ENCODE measurements around the gene TRAF7. TPM values are rescaled to one million over a fixed set of nuclear protein-coding genes. Genes with fewer than 3 reads are reported as not detected.

The TRAF7 gene
- total RNA-seq, 1 donor, result 56.1 TPM

GRCh38 chr16:2161911-2162310 is 6.3 kb downstream of the TRAF7 start:
- H3K4me2 ChIP-seq (ENCODE audit: insufficient read depth, low read length), result no peak overlapping the region
- peaks cover 7% of the 10 kb centered on the region for H3K36me3 ChIP-seq (ENCODE audit: insufficient read depth, low read length)
- no peaks in the 10 kb centered on the region for H3K9me3 ChIP-seq (ENCODE audit: low read depth, low read length)
- TF ChIP-seq CTCF (IDR thresholded peaks at IDR 0.05; ENCODE audit: extremely low read depth, low read depth, low read length), result no peak
- peaks cover 37% of the 10 kb centered on the region for H3K4me1 ChIP-seq (ENCODE audit: insufficient read depth, low read length)
- peaks cover 96% of the 10 kb centered on the region for H3K79me2 ChIP-seq (ENCODE audit: insufficient read depth, low read length)
- peak overlapping the region; percentile 53 for H3K27ac ChIP-seq (ENCODE audit: low read depth, low read length)
- H3K27me3 ChIP-seq (ENCODE audit: insufficient read depth, low read length), result no peaks in the 10 kb centered on the region
- no peak for DNase-seq (ENCODE audit: insufficient read length, low spot score, missing footprints)
- peaks cover 63% of the 10 kb centered on the region for H4K20me1 ChIP-seq (ENCODE audit: insufficient read depth, low read length)
- no peak overlapping the region for H3K4me3 ChIP-seq (ENCODE audit: insufficient read depth, low read length)
- no peak overlapping the region for H2AFZ ChIP-seq (ENCODE audit: low read length)

GRCh38 chr16:2162676-2163118 is 7.1 kb downstream of the TRAF7 start:
- Histone ChIP-seq H3K79me2 (ENCODE audit: insufficient read depth, low read length) (peaks cover 96% of the 10 kb centered on the region), H2AFZ (ENCODE audit: low read length) (no peak overlapping the region), H4K20me1 (ENCODE audit: insufficient read depth, low read length) (peaks cover 59% of the 10 kb centered on the region), H3K27ac (ENCODE audit: low read depth, low read length) (no peak overlapping the region), H3K4me3 (ENCODE audit: insufficient read depth, low read length) (no peak overlapping the region), H3K27me3 (ENCODE audit: insufficient read depth, low read length) (no peaks in the 10 kb centered on the region), H3K36me3 (ENCODE audit: insufficient read depth, low read length) (peaks cover 10% of the 10 kb centered on the region), H3K4me1 (ENCODE audit: insufficient read depth, low read length) (peaks cover 29% of the 10 kb centered on the region), H3K9me3 (ENCODE audit: low read depth, low read length) (no peaks in the 10 kb centered on the region), H3K4me2 (ENCODE audit: insufficient read depth, low read length) (no peak overlapping the region)
- DNase-seq (ENCODE audit: insufficient read length, low spot score, missing footprints), result no peak
- no peak for TF ChIP-seq CTCF (IDR thresholded peaks at IDR 0.05; ENCODE audit: extremely low read depth, low read depth, low read length)

GRCh38 chr16:2163211-2163881 is 7.8 kb downstream of the TRAF7 start:
- Histone ChIP-seq H3K36me3 (ENCODE audit: insufficient read depth, low read length) (peaks cover 14% of the 10 kb centered on the region), H3K4me1 (ENCODE audit: insufficient read depth, low read length) (peaks cover 23% of the 10 kb centered on the region), H3K27ac (ENCODE audit: low read depth, low read length) (no peak overlapping the region), H3K9me3 (ENCODE audit: low read depth, low read length) (no peaks in the 10 kb centered on the region), H3K79me2 (ENCODE audit: insufficient read depth, low read length) (peaks cover 95% of the 10 kb centered on the region), H4K20me1 (ENCODE audit: insufficient read depth, low read length) (peaks cover 54% of the 10 kb centered on the region), H3K27me3 (ENCODE audit: insufficient read depth, low read length) (no peaks in the 10 kb centered on the region), H3K4me2 (ENCODE audit: insufficient read depth, low read length) (no peak overlapping the region), H3K4me3 (ENCODE audit: insufficient read depth, low read length) (no peak overlapping the region), H2AFZ (ENCODE audit: low read length) (no peak overlapping the region)
- no peak for TF ChIP-seq CTCF (IDR thresholded peaks at IDR 0.05; ENCODE audit: extremely low read depth, low read depth, low read length)
- no peak for DNase-seq (ENCODE audit: insufficient read length, low spot score, missing footprints)

- H3K4me2 ChIP-seq (ENCODE audit: insufficient read depth, low read length), result no peak overlapping the region
- peaks cover 73% of the 10 kb centered on the region for H3K79me2 ChIP-seq (ENCODE audit: insufficient read depth, low read length)
- H3K27ac ChIP-seq (ENCODE audit: low read depth, low read length), result no peak overlapping the region
- peaks cover under 1% of the 10 kb centered on the region for H3K4me1 ChIP-seq (ENCODE audit: insufficient read depth, low read length)
- no peak overlapping the region for H2AFZ ChIP-seq (ENCODE audit: low read length)
- DNase-seq (ENCODE audit: insufficient read length, low spot score, missing footprints), result no peak
- peaks cover 46% of the 10 kb centered on the region for H4K20me1 ChIP-seq (ENCODE audit: insufficient read depth, low read length)
- no peak for TF ChIP-seq CTCF (IDR thresholded peaks at IDR 0.05; ENCODE audit: extremely low read depth, low read depth, low read length)
- no peaks in the 10 kb centered on the region for H3K27me3 ChIP-seq (ENCODE audit: insufficient read depth, low read length)
- no peaks in the 10 kb centered on the region for H3K9me3 ChIP-seq (ENCODE audit: low read depth, low read length)
- no peak overlapping the region for H3K4me3 ChIP-seq (ENCODE audit: insufficient read depth, low read length)
- peaks cover 16% of the 10 kb centered on the region for H3K36me3 ChIP-seq (ENCODE audit: insufficient read depth, low read length)
These were observed 10.3 kb downstream of the TRAF7 start for GRCh38 chr16:2165861-2166260.

All from osteoblast (primary cell).